DND-41 (cell line): ENCODE measurements around the gene IRGC.
"Not testable (repeated sequence)": the region's sequence is repeated elsewhere in the genome, so short reads cannot be mapped to it uniquely, and the experiment has no call there.

Experiments used
- EZH2 ChIP-seq: IDR thresholded peaks from 3 replicates; pipeline ENCODE4 v1.6.1; 2012; ENCODE audit warnings: borderline replicate concordance, low read depth, mild to moderate bottlenecking, moderate library complexity, low read length, inconsistent platforms; ENCODE audit not compliant: severe bottlenecking
- TF ChIP-seq, protein P1 (sequence below): IDR thresholded peaks from 2 replicates; pipeline ENCODE4 v1.5.1; 2012; ENCODE audit warnings: borderline replicate concordance, low read length, moderate library complexity, mild to moderate bottlenecking; ENCODE audit not compliant: poor library complexity, severe bottlenecking; ENCODE audit errors: extremely low read depth

DNA sequence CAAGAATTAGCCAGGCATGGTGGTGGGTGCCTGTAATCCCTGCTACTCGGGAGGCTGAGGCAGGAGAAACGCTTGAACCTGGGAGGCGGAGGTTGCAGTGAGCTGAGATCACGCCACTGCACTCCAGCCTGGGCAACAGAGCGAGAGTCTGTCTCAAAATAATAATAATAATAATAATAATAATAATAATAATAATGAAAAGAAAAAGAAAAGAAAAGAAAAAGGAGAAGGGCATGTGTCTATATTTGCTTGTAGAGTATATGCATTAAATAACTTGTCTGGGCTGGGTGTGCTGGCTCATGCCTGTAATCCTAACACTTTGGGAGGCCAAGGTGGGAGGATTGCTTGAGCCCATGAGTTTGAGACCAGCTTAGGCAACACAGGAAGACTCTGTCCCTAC lies 33.6 kb upstream of the IRGC start:
- TF ChIP-seq, protein P1, sequence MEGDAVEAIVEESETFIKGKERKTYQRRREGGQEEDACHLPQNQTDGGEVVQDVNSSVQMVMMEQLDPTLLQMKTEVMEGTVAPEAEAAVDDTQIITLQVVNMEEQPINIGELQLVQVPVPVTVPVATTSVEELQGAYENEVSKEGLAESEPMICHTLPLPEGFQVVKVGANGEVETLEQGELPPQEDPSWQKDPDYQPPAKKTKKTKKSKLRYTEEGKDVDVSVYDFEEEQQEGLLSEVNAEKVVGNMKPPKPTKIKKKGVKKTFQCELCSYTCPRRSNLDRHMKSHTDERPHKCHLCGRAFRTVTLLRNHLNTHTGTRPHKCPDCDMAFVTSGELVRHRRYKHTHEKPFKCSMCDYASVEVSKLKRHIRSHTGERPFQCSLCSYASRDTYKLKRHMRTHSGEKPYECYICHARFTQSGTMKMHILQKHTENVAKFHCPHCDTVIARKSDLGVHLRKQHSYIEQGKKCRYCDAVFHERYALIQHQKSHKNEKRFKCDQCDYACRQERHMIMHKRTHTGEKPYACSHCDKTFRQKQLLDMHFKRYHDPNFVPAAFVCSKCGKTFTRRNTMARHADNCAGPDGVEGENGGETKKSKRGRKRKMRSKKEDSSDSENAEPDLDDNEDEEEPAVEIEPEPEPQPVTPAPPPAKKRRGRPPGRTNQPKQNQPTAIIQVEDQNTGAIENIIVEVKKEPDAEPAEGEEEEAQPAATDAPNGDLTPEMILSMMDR, result not testable (repeated sequence)
- not testable (repeated sequence) for TF ChIP-seq EZH2
